Progenitor cell of endocrine pancreas (in vitro differentiated cells): ENCODE results near the gene C19orf33. TPM values are rescaled to one million over a fixed set of nuclear protein-coding genes. Genes with fewer than 3 reads are reported as not detected.

Experiments
- DNase-seq: peaks from one replicate; pipeline ENCODE4 v3.0.0; 2021; ENCODE audit warnings: low spot score; ENCODE audit not compliant: unreplicated experiment
- H3K27ac Mint-ChIP-seq: 2 replicates; pipeline ENCODE4 v1.8.0; 2021; ENCODE audit warnings: mild to moderate bottlenecking, moderate library complexity, mixed read lengths
- H3K27me3 Mint-ChIP-seq: 2 replicates; pipeline ENCODE4 v1.8.0; 2021; ENCODE audit warnings: mixed read lengths
- H3K36me3 Mint-ChIP-seq: 2 replicates; pipeline ENCODE4 v1.8.0; 2022; ENCODE audit warnings: mixed read lengths; ENCODE audit not compliant: insufficient read depth
- H3K4me1 Mint-ChIP-seq: 2 replicates; pipeline ENCODE4 v1.8.0; 2021; ENCODE audit warnings: low read depth, mixed read lengths
- H3K4me3 Mint-ChIP-seq: 2 replicates; pipeline ENCODE4 v1.8.0; 2021; ENCODE audit warnings: low read depth, mild to moderate bottlenecking, moderate library complexity, mixed read lengths
- H3K9me3 Mint-ChIP-seq: 2 replicates; pipeline ENCODE4 v1.8.0; 2021; ENCODE audit warnings: low read depth, mixed read lengths
- CTCF ChIP-seq: fragments of 200-600 bp; sonication (generic); IDR thresholded peaks from one replicate; pipeline ENCODE4 v1.5.0; 2021; ENCODE audit warnings: antibody characterized with exemption, mild to moderate bottlenecking; ENCODE audit not compliant: unreplicated experiment
- total RNA-seq: library from RNA; stranded (reverse); gene quantifications from 2 replicates; pipeline ENCODE4 v1.2.1, GENCODE V29; 2021

The C19orf33 gene
- total RNA-seq, 1 donor from 2014 or later: 3.5 TPM

- H3K4me1 Mint-ChIP-seq: peaks cover 44% of the 10 kb centered on the region
- H3K4me3 Mint-ChIP-seq: no peak overlapping the region
- no peak for TF ChIP-seq CTCF
- H3K9me3 Mint-ChIP-seq: no peaks in the 10 kb centered on the region
- H3K27me3 Mint-ChIP-seq: no peaks in the 10 kb centered on the region
- DNase-seq: no peak
- peaks cover 12% of the 10 kb centered on the region for H3K36me3 Mint-ChIP-seq
- H3K27ac Mint-ChIP-seq: peak overlapping the region; percentile 94
Measured at GRCh38 chr19:38276942-38277517, 27.0 kb upstream of the C19orf33 start.

GRCh38 chr19:38277549-38277948, 26.5 kb upstream of the C19orf33 start:
- Mint-ChIP-seq H3K9me3 (no peaks in the 10 kb centered on the region), H3K36me3 (peaks cover 12% of the 10 kb centered on the region), H3K27ac (peak overlapping the region; percentile 94), H3K27me3 (no peaks in the 10 kb centered on the region), H3K4me1 (peaks cover 41% of the 10 kb centered on the region), H3K4me3 (no peak overlapping the region)
- TF ChIP-seq CTCF: no peak
- no peak for DNase-seq

GRCh38 chr19:38277969-38278680, 25.9 kb upstream of the C19orf33 start:
- H3K4me3 Mint-ChIP-seq: no peak overlapping the region
- peaks cover 41% of the 10 kb centered on the region for H3K4me1 Mint-ChIP-seq
- no peak for DNase-seq
- no peaks in the 10 kb centered on the region for H3K9me3 Mint-ChIP-seq
- H3K27ac Mint-ChIP-seq: peak overlapping the region; percentile 94
- H3K36me3 Mint-ChIP-seq: peaks cover 12% of the 10 kb centered on the region
- H3K27me3 Mint-ChIP-seq: no peaks in the 10 kb centered on the region
- TF ChIP-seq CTCF: no peak

GRCh38 chr19:38278751-38279150, 25.3 kb upstream of the C19orf33 start:
- no peak for TF ChIP-seq CTCF
- Mint-ChIP-seq H3K36me3 (peaks cover 10% of the 10 kb centered on the region), H3K4me3 (no peak overlapping the region), H3K27ac (peak overlapping the region; percentile 69), H3K4me1 (peaks cover 35% of the 10 kb centered on the region), H3K27me3 (no peaks in the 10 kb centered on the region), H3K9me3 (no peaks in the 10 kb centered on the region)
- DNase-seq: no peak

- no peaks in the 10 kb centered on the region for H3K27me3 Mint-ChIP-seq
- peak overlapping the region; percentile 81 for H3K27ac Mint-ChIP-seq
- H3K36me3 Mint-ChIP-seq: peaks cover 11% of the 10 kb centered on the region
- peaks cover 33% of the 10 kb centered on the region for H3K4me1 Mint-ChIP-seq
- DNase-seq: no peak
- TF ChIP-seq CTCF: no peak
- no peaks in the 10 kb centered on the region for H3K9me3 Mint-ChIP-seq
- no peak overlapping the region for H3K4me3 Mint-ChIP-seq
Measured at GRCh38 chr19:38280030-38280921, 23.8 kb upstream of the C19orf33 start.
